GM12865 (cell line): ENCODE results near the gene RAD50.

Source experiments
- DNase-seq: peaks from one replicate; pipeline ENCODE4 v3.0.0; 2010; ENCODE audit warnings: low read depth
- H3K4me3 ChIP-seq: 2 replicates; pipeline ENCODE4 v1.5.1; 2011; ENCODE audit warnings: mild to moderate bottlenecking, low read depth, low read length, control low read depth
- TF ChIP-seq, protein P1 (sequence below): IDR thresholded peaks from 2 replicates; pipeline ENCODE4 v1.5.1; 2011; ENCODE audit warnings: low read length, control low read depth, low read depth, inconsistent platforms; ENCODE audit not compliant: insufficient read depth; ENCODE audit errors: missing control alignments

The RAD50 gene

GRCh38 chr5:132656774-132657355, 100.1 kb downstream of the RAD50 start:
- DNase-seq: no peak
- H3K4me3 ChIP-seq: peak overlapping the region; percentile 41
- TF ChIP-seq, protein P1, sequence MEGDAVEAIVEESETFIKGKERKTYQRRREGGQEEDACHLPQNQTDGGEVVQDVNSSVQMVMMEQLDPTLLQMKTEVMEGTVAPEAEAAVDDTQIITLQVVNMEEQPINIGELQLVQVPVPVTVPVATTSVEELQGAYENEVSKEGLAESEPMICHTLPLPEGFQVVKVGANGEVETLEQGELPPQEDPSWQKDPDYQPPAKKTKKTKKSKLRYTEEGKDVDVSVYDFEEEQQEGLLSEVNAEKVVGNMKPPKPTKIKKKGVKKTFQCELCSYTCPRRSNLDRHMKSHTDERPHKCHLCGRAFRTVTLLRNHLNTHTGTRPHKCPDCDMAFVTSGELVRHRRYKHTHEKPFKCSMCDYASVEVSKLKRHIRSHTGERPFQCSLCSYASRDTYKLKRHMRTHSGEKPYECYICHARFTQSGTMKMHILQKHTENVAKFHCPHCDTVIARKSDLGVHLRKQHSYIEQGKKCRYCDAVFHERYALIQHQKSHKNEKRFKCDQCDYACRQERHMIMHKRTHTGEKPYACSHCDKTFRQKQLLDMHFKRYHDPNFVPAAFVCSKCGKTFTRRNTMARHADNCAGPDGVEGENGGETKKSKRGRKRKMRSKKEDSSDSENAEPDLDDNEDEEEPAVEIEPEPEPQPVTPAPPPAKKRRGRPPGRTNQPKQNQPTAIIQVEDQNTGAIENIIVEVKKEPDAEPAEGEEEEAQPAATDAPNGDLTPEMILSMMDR: no peak

GRCh38 chr5:132657676-132658380, 101.1 kb downstream of the RAD50 start, which contains the start of gene IL13:
Gene IL13 (plus strand): TSS chr5:132658173. CDS start chr5:132658187, 14 bp downstream.
- TF ChIP-seq, protein P1: no peak
- no peak for DNase-seq

GRCh38 chr5:132658381-132659302, 101.9 kb downstream of the RAD50 start:
- TF ChIP-seq, protein P1: no peak
- H3K4me3 ChIP-seq: no peak overlapping the region
- no peak for DNase-seq

More at GRCh38 chr5:132657676-132658380, 101.1 kb downstream of the RAD50 start, which contains the start of gene IL13:
- no peak within 1 kb of the TSS for H3K4me3 ChIP-seq

GRCh38 chr5:132659598-132660493, 103.1 kb downstream of the RAD50 start:
- DNase-seq: peak; percentile 51
- H3K4me3 ChIP-seq: no peak overlapping the region
- TF ChIP-seq, protein P1: no peak

DNA sequence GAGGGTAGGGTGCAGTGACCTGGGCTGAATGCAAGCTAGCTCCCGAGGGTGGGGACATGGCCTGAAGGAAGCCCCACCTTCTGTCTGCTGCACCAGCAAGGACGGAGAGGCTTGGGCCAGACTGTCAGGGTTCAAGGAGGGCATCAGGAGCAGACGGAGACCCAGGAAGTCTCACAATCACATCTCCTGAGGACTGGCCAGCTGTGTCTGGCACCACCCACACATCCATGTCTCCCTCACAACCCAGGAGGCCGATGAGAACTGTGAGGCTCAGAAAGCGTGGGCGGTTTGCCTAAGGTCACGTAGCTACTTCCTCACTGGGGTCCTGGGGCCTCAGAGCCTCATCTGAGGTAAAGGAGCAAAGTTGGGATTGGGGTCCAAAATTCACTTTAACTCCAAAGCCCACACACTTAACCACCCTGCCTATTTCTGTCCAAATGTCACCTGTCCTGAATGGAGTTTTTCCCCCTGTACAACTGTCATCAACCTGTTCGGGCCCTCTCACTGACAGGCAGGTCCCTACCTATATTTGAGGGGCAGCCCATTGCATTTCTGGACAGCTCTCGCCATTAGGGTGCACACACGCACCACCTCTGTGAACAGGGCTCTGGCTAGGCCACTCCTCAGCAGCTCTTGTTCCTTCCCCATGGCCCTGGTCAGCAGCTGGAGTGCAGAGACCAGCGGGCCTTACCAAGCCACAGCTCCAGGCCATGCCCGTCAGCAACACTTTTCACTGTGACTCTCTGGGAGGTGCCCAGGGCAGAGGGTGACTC, 104.6 kb downstream of the RAD50 start:
- DNase-seq: peak; percentile 63
- TF ChIP-seq, protein P1: no peak
- H3K4me3 ChIP-seq: no peak overlapping the region; the same call in 1 of the 2 replicates

- peak; percentile 44 for DNase-seq
- H3K4me3 ChIP-seq: no peak overlapping the region
- TF ChIP-seq, protein P1: no peak
Measured at GRCh38 chr5:132662004-132662401, 105.2 kb downstream of the RAD50 start.
